ENCODE measurements around the gene SYTL4. TPM values are rescaled to one million over a fixed set of nuclear protein-coding genes. Genes with fewer than 3 reads are reported as not detected.

The SYTL4 gene
- total and polyA plus RNA-seq, 2 of the 13 experiments (the other 11 are each of a cell fraction or from before 2014, with no cell fraction given), result 0.41 to 0.73 TPM

DNA sequence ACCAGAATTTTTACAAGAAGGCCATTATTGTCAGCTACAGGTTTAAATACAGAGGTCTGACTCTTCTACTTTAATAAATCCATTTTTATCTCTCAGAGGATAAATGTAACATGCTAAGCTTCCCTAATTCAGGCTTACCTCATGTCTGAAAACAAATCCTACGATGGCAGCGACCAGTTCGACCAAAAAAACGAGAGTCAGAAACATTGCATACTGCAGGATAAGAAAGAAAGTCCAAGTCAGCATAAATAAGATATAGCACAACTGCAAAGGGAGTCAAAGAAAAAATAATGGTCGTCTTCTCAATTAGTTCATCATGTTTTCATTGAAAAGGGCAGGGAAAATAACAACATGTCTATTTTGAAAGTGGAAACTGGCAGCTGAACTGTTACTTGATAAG is 96.9 kb downstream of the SYTL4 start:
- no peak overlapping the region for H2AFZ ChIP-seq (ENCODE audit: low read length)
- no peak overlapping the region for H3K27ac ChIP-seq (ENCODE audit: extremely low read length, insufficient read depth, low read length)
- intact Hi-C loops (cut with micrococcal nuclease; ENCODE audit: unreplicated experiment) (no loop called here), in situ Hi-C loops (cut with HindIII; ENCODE audit: extremely low pct_ligation_motif_present, low pct_unique_long_range_greater_than_20kb) (no loop called here)
- POLR2A ChIA-PET, result no interaction called here
- H3K4me1 ChIP-seq (ENCODE audit: insufficient read depth, low read length), result peaks cover 30% of the 10 kb centered on the region; the same call in 1 of the 2 replicates
- peaks cover 1 to 4% of the 10 kb centered on the region in 2 experiments; a peak in 2 of 5 replicates for H3K36me3 ChIP-seq (replicated peaks in 1 of 2; ENCODE audit: control insufficient read depth in 1 of 2, insufficient read depth in 2 of 2, low read length in 2 of 2)
- peaks cover 12% of the 10 kb centered on the region for H3K79me2 ChIP-seq (ENCODE audit: insufficient read depth, low read length)
- ATAC-seq (no peak), FAIRE-seq (no peak), DNase-seq (ENCODE audit: low spot score) (no peak)
- H4K20me1 ChIP-seq (ENCODE audit: insufficient read depth, low read length), result no peaks in the 10 kb centered on the region
- H3K9ac ChIP-seq (ENCODE audit: insufficient read depth, low read depth, low read length), result no peak overlapping the region
- peak overlapping the region; percentile 20 to 77 (median 66); a peak in 4 of 6 replicates for H3K4me3 ChIP-seq (replicated peaks in 1 of 3; ENCODE audit: insufficient read depth in 1 of 3, low read depth in 2 of 3, low read length in 3 of 3)
- peak overlapping the region; percentile 64 for H3K4me2 ChIP-seq (ENCODE audit: low read depth, low read length)
- TF ChIP-seq MAFK (conservative IDR thresholded peaks at IDR 0.05 in 1 of 2, IDR thresholded peaks at IDR 0.05 in 1 of 2; ENCODE audit: low read length in 2 of 2) (peak; percentile 57 to 67; a peak in 3 of 4 replicates), MAFF (IDR thresholded peaks at IDR 0.05; ENCODE audit: low read depth, low read length) (peak; percentile 52; the same call in 1 of the 2 replicates), MBD4 (IDR thresholded peaks at IDR 0.05; ENCODE audit: borderline replicate concordance, low read length) (no peak), THAP7 (CRISPR knock-in tag; IDR thresholded peaks at IDR 0.05) (no peak)
- TF ChIP-seq, protein P1, sequence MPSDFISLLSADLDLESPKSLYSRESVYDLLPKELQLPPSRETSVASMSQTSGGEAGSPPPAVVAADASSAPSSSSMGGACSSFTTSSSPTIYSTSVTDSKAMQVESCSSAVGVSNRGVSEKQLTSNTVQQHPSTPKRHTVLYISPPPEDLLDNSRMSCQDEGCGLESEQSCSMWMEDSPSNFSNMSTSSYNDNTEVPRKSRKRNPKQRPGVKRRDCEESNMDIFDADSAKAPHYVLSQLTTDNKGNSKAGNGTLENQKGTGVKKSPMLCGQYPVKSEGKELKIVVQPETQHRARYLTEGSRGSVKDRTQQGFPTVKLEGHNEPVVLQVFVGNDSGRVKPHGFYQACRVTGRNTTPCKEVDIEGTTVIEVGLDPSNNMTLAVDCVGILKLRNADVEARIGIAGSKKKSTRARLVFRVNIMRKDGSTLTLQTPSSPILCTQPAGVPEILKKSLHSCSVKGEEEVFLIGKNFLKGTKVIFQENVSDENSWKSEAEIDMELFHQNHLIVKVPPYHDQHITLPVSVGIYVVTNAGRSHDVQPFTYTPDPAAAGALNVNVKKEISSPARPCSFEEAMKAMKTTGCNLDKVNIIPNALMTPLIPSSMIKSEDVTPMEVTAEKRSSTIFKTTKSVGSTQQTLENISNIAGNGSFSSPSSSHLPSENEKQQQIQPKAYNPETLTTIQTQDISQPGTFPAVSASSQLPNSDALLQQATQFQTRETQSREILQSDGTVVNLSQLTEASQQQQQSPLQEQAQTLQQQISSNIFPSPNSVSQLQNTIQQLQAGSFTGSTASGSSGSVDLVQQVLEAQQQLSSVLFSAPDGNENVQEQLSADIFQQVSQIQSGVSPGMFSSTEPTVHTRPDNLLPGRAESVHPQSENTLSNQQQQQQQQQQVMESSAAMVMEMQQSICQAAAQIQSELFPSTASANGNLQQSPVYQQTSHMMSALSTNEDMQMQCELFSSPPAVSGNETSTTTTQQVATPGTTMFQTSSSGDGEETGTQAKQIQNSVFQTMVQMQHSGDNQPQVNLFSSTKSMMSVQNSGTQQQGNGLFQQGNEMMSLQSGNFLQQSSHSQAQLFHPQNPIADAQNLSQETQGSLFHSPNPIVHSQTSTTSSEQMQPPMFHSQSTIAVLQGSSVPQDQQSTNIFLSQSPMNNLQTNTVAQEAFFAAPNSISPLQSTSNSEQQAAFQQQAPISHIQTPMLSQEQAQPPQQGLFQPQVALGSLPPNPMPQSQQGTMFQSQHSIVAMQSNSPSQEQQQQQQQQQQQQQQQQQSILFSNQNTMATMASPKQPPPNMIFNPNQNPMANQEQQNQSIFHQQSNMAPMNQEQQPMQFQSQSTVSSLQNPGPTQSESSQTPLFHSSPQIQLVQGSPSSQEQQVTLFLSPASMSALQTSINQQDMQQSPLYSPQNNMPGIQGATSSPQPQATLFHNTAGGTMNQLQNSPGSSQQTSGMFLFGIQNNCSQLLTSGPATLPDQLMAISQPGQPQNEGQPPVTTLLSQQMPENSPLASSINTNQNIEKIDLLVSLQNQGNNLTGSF (CRISPR knock-in tag; IDR thresholded peaks at IDR 0.05), result no peak
- no TSS peak for BruUV-seq (replicated peaks)
- no peaks in the 10 kb centered on the region; a peak in 1 of 5 replicates for H3K27me3 ChIP-seq (ENCODE audit: control insufficient read depth in 1 of 2, insufficient read depth in 2 of 2, low read length in 2 of 2)
- H3K9me3 ChIP-seq (ENCODE audit: low read length), result no peaks in the 10 kb centered on the region
- WGBS (ENCODE audit: low lambda C conversion rate), result 81% methylated on average over 5 of the region's 5 CpGs
- CTCF ChIA-PET (ENCODE audit: low intra/inter-chr PET ratio, low total read pairs), result no interaction called here

Data from HepG2 (cell line).